H9 (cell line): Measurements from ENCODE around the gene MAST4. TPM values are rescaled to one million over a fixed set of nuclear protein-coding genes. Genes with fewer than 3 reads are reported as not detected.

Experiments
- DNase-seq: peaks from one replicate; pipeline ENCODE4 v3.0.0-alpha.2; 2017
- H2AFZ ChIP-seq: one replicate; pipeline ENCODE4 v1.6.1; 2013; ENCODE audit warnings: mild to moderate bottlenecking, low read length, control low read depth, moderate library complexity
- H2AK5ac ChIP-seq: 2 replicates; pipeline ENCODE4 v1.6.1; 2013; ENCODE audit warnings: low read length, control low read depth, mixed read lengths; ENCODE audit not compliant: insufficient read length
- H2BK120ac ChIP-seq: one replicate; pipeline ENCODE4 v1.6.1; 2013; ENCODE audit warnings: low read depth, mild to moderate bottlenecking, low read length, control low read depth, inconsistent platforms; ENCODE audit not compliant: poor library complexity, severe bottlenecking
- H2BK12ac ChIP-seq: 2 replicates; pipeline ENCODE4 v1.6.1; 2013; ENCODE audit warnings: low read length, control low read depth, mixed read lengths, low read depth; ENCODE audit not compliant: insufficient read length
- H2BK15ac ChIP-seq: 2 replicates; pipeline ENCODE4 v1.6.1; 2013; ENCODE audit warnings: low read depth, low read length, control low read depth
- H2BK20ac ChIP-seq: one replicate; pipeline ENCODE4 v1.6.1; 2013; ENCODE audit warnings: low read depth, mild to moderate bottlenecking, low read length, control low read depth, inconsistent platforms; ENCODE audit not compliant: poor library complexity, severe bottlenecking
- H2BK5ac ChIP-seq: 2 replicates; pipeline ENCODE4 v1.6.1; 2013; ENCODE audit warnings: low read length, control low read depth, mixed read lengths; ENCODE audit not compliant: insufficient read length
- H3K14ac ChIP-seq: 2 replicates; pipeline ENCODE4 v1.6.1; 2013; ENCODE audit warnings: low read length, control low read depth; ENCODE audit not compliant: insufficient read depth
- H3K18ac ChIP-seq: 2 replicates; pipeline ENCODE4 v1.6.1; 2013; ENCODE audit warnings: low read depth, mild to moderate bottlenecking, mixed read lengths, low read length, control low read depth; ENCODE audit not compliant: insufficient read length
- H3K23ac ChIP-seq: 2 replicates; pipeline ENCODE4 v1.6.1; 2013; ENCODE audit warnings: low read length, control low read depth, mixed read lengths, low read depth; ENCODE audit not compliant: insufficient read length
- H3K23me2 ChIP-seq: 2 replicates; pipeline ENCODE4 v1.6.1; 2013; ENCODE audit warnings: low read depth, mild to moderate bottlenecking, mixed read lengths, low read length, control low read depth; ENCODE audit not compliant: insufficient read length, poor library complexity, severe bottlenecking
- H3K27ac ChIP-seq: 2 replicates; pipeline ENCODE4 v1.5.1; 2013; ENCODE audit warnings: low read length, control low read depth, mixed read lengths, low read depth; ENCODE audit not compliant: insufficient read length
- H3K27me3 ChIP-seq: 2 replicates; pipeline ENCODE4 v1.6.1; 2013; ENCODE audit warnings: low read length, control low read depth, inconsistent platforms; ENCODE audit not compliant: insufficient read depth
- H3K4ac ChIP-seq: 2 replicates; pipeline ENCODE4 v1.6.1; 2013; ENCODE audit warnings: low read depth, mild to moderate bottlenecking, control low read depth, inconsistent platforms, low read length, moderate library complexity
- H3K4me1 ChIP-seq: 2 replicates; pipeline ENCODE4 v1.6.1; 2013; ENCODE audit warnings: low read length, control low read depth, inconsistent platforms; ENCODE audit not compliant: insufficient read depth
- H3K4me2 ChIP-seq: 2 replicates; pipeline ENCODE4 v1.6.1; 2013; ENCODE audit warnings: low read length, control low read depth, mixed read lengths; ENCODE audit not compliant: insufficient read length, insufficient read depth
- H3K56ac ChIP-seq: 2 replicates; pipeline ENCODE4 v1.6.1; 2013; ENCODE audit warnings: low read depth, mild to moderate bottlenecking, mixed read lengths, low read length, control low read depth; ENCODE audit not compliant: insufficient read length
- H3K79me1 ChIP-seq: 2 replicates; pipeline ENCODE4 v1.6.1; 2013; ENCODE audit warnings: low read depth, mild to moderate bottlenecking, moderate library complexity, low read length, control low read depth, inconsistent platforms; ENCODE audit not compliant: insufficient read depth, poor library complexity, severe bottlenecking
- H3K79me2 ChIP-seq: 2 replicates; pipeline ENCODE4 v1.6.1; 2013; ENCODE audit warnings: low read length, control low read depth, inconsistent platforms; ENCODE audit not compliant: insufficient read depth
- H3K9ac ChIP-seq: 2 replicates; pipeline ENCODE4 v1.6.1; 2013; ENCODE audit warnings: low read length, control low read depth, mixed read lengths; ENCODE audit not compliant: insufficient read length; ENCODE audit errors: extremely low read depth
- H3K9me3 ChIP-seq: one replicate; pipeline ENCODE4 v1.6.1; 2013; ENCODE audit warnings: low read depth, low read length, inconsistent platforms; ENCODE audit not compliant: control insufficient read depth
- H3T11ph ChIP-seq: one replicate; pipeline ENCODE4 v1.6.1; 2013; ENCODE audit warnings: mild to moderate bottlenecking, low read length, control low read depth, inconsistent platforms
- H4K20me1 ChIP-seq: one replicate; pipeline ENCODE4 v1.6.1; 2013; ENCODE audit not compliant: control insufficient read depth, insufficient read length, insufficient read depth
- H4K5ac ChIP-seq: 2 replicates; pipeline ENCODE4 v1.6.1; 2013; ENCODE audit warnings: low read depth, mild to moderate bottlenecking, mixed read lengths, low read length, control low read depth; ENCODE audit not compliant: insufficient read length
- H4K8ac ChIP-seq: replicated peaks from 2 replicates; pipeline ENCODE4 v1.6.1; 2013; ENCODE audit warnings: low read length, control low read depth, mixed read lengths, low read depth; ENCODE audit not compliant: insufficient read length
- H4K91ac ChIP-seq: 2 replicates; pipeline ENCODE4 v1.6.1; 2013; ENCODE audit warnings: low read depth, mild to moderate bottlenecking, moderate library complexity, mixed read lengths, low read length, control low read depth; ENCODE audit not compliant: insufficient read length
- H3K27ac Mint-ChIP-seq, 3 experiments: 2 replicates in 2 of 3; 3 replicates in 1 of 3; pipeline ENCODE4 v1.8.0; 2020 to 2021; ENCODE audit warnings: mixed read lengths in 3 of 3, mild to moderate bottlenecking in 1 of 3, moderate library complexity in 1 of 3
- H3K27me3 Mint-ChIP-seq: 2 replicates; pipeline ENCODE4 v1.8.0; 2021; ENCODE audit warnings: low read depth, mild to moderate bottlenecking, moderate library complexity, mixed read lengths
- H3K36me3 Mint-ChIP-seq, 3 experiments: 2 replicates in 2 of 3; 3 replicates in 1 of 3; pipeline ENCODE4 v1.8.0; 2020 to 2021; ENCODE audit warnings: low read depth in 3 of 3, mixed read lengths in 3 of 3; ENCODE audit not compliant: insufficient read depth in 1 of 3
- H3K4me1 Mint-ChIP-seq, 2 experiments: 2 replicates each; pipeline ENCODE4 v1.8.0; 2020; ENCODE audit warnings: mixed read lengths in 2 of 2
- H3K4me3 Mint-ChIP-seq, 2 experiments: 2 replicates in 1 of 2; 3 replicates in 1 of 2; pipeline ENCODE4 v1.8.0; 2020 to 2021; ENCODE audit warnings: mild to moderate bottlenecking in 2 of 2, mixed read lengths in 2 of 2, moderate library complexity in 1 of 2
- H3K9me3 Mint-ChIP-seq, 2 experiments: 2 replicates in 1 of 2; 3 replicates in 1 of 2; pipeline ENCODE4 v1.8.0; 2020; ENCODE audit warnings: mild to moderate bottlenecking in 2 of 2, mixed read lengths in 2 of 2, moderate library complexity in 1 of 2
- WGBS: extraction: QIAGEN DNeasy Blood & Tissue Kit; methylation state at CpG from one replicate; pipeline ENCODE4 v1.1.7; 2013; ENCODE audit warnings: missing lambda C conversion rate, low lambda C conversion rate, mixed read lengths; ENCODE audit not compliant: insufficient read length; ENCODE audit errors: extremely low coverage; 5-methylcytosine and 5-hydroxymethylcytosine counted together
- total RNA-seq: library from RNA; stranded (reverse); gene quantifications from 2 replicates; pipeline ENCODE4 v1.2.1, GENCODE V29; 2021
- TF ChIP-seq, protein P1 (sequence below): fragments of 200-600 bp; sonication (generic); conservative IDR thresholded peaks from 3 replicates; pipeline ENCODE4 v1.8.0; 2021; ENCODE audit warnings: antibody characterized with exemption, mild to moderate bottlenecking

Gene MAST4
- total RNA-seq, 1 experiment from 2014 or later = 3.7 TPM

- H3K27ac ChIP-seq = no peak overlapping the region
- no peak overlapping the region for H3T11ph ChIP-seq
- no peaks in the 10 kb centered on the region for H3K79me2 ChIP-seq
Observed at GRCh38 chr5:66915531-66915930, 319.3 kb downstream of the MAST4 start.

More at GRCh38 chr5:66915531-66915930, 319.3 kb downstream of the MAST4 start:
- TF ChIP-seq, protein P1, sequence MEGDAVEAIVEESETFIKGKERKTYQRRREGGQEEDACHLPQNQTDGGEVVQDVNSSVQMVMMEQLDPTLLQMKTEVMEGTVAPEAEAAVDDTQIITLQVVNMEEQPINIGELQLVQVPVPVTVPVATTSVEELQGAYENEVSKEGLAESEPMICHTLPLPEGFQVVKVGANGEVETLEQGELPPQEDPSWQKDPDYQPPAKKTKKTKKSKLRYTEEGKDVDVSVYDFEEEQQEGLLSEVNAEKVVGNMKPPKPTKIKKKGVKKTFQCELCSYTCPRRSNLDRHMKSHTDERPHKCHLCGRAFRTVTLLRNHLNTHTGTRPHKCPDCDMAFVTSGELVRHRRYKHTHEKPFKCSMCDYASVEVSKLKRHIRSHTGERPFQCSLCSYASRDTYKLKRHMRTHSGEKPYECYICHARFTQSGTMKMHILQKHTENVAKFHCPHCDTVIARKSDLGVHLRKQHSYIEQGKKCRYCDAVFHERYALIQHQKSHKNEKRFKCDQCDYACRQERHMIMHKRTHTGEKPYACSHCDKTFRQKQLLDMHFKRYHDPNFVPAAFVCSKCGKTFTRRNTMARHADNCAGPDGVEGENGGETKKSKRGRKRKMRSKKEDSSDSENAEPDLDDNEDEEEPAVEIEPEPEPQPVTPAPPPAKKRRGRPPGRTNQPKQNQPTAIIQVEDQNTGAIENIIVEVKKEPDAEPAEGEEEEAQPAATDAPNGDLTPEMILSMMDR = no peak
- H2BK120ac ChIP-seq = no peak overlapping the region
- no peak overlapping the region for H2BK12ac ChIP-seq
- no peak overlapping the region for H3K14ac ChIP-seq
- H3K23ac ChIP-seq = no peak overlapping the region
- no peaks in the 10 kb centered on the region for H4K20me1 ChIP-seq
- no peak overlapping the region for H3K9ac ChIP-seq
- no peak overlapping the region for H4K5ac ChIP-seq
- no peaks in the 10 kb centered on the region for H3K79me1 ChIP-seq
- Mint-ChIP-seq H3K4me3 (no peak overlapping the region), H3K27me3 (peaks cover 8% of the 10 kb centered on the region), H3K9me3 (no peaks in the 10 kb centered on the region; a peak in 1 of 5 replicates), H3K27ac (no peak overlapping the region), H3K36me3 (no peaks in the 10 kb centered on the region), H3K4me1 (no peaks in the 10 kb centered on the region)
- H3K9me3 ChIP-seq = no peaks in the 10 kb centered on the region
- H2AFZ ChIP-seq = no peak overlapping the region
- no peak overlapping the region for H3K18ac ChIP-seq
- WGBS = no CpG with 5 or more reads among the region's 7 CpGs
- no peak overlapping the region for H2BK5ac ChIP-seq
- no peaks in the 10 kb centered on the region for H3K23me2 ChIP-seq
- no peak overlapping the region for H2AK5ac ChIP-seq
- no peak for DNase-seq
- no peak overlapping the region for H4K8ac ChIP-seq
- H3K4ac ChIP-seq = no peak overlapping the region
- no peaks in the 10 kb centered on the region; the same call in 1 of the 2 replicates for H3K4me1 ChIP-seq
- no peak overlapping the region for H3K4me2 ChIP-seq
- no peaks in the 10 kb centered on the region for H3K27me3 ChIP-seq
- no peak overlapping the region for H2BK15ac ChIP-seq
- no peak overlapping the region for H4K91ac ChIP-seq
- no peak overlapping the region for H2BK20ac ChIP-seq
- no peak overlapping the region for H3K56ac ChIP-seq
